ENCODE data around the gene MSLN. TPM values are rescaled to one million over a fixed set of nuclear protein-coding genes. Genes with fewer than 3 reads are reported as not detected.

MSLN gene
- total and polyA plus RNA-seq, 9 of the 15 experiments (the other 6 are each of a cell fraction or from before 2014, with no cell fraction given): not detected

DNA sequence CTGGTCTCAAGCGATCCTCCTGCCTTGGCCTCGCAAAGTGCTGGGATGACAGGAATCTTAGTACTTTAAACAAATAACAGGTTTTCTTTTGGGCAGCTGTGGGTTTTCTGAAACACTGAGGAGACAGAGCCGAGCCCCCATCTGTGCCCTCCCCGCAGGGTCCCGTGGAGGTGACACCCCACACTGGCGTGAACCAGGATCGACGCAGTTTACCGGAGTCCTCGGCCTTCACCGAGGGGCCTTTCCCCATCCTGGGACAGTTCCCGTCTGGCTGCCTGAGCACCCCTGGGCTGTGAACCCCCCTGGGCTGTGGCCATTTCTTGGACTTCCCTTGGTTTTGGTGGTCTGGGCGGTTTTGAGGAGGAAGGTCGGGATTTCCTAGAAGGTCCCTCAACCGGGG is 55.3 kb downstream of the MSLN start (continued):
- TF ChIP-seq CCAR2 (IDR thresholded peaks at IDR 0.05; ENCODE audit: low read depth, low read length): no peak
- no peak for TF ChIP-seq PHF21A (IDR thresholded peaks at IDR 0.05; ENCODE audit: borderline replicate concordance, low read depth)

DNA sequence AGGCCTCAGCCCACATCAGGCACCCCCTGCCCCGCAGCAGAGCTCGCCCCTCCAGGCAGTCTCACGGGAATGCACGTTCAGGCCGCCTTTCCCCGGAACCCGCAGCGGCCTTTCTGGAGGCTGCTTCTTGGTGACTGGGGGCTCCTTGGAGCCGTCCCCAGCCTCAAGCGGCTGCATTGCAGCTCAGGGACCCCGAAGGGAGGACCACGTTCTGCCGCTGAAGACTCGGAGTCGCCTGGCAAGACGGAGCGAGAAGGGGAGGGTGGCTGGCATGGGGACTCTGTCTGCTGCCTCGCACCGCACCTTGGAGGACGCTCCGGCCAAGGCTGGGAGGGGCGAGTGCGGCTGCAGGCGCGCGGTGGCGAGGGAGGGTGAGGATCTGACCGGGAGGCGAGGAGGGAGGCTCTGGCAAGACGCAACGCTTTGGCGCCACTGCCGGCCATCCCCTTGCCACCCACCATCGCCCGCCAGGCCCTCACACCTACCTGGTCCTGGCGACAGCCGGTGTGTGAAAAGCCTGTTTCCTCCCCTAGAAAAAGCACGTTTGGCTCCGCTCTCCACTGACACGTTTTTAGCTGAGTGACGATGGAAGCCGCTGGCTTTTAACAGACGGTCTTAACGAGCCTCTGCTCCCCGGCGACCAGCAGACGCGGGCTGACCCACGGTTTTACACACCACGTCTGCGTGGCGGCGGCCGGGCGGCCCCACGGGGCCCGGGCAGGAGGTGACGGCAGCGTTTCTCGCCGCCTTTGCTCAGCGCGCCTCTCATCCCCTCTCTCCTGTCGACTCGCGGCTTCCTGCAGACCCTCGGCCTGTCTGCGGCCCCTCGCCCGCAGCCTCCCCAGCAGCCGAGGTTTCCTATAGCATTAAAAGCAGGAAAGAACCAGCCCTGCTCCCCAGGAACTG is 56.7 kb downstream of the MSLN start:
- Histone ChIP-seq H3K4me1 (replicated peaks in 1 of 2; ENCODE audit: control insufficient read depth in 2 of 2, insufficient read depth in 2 of 2, low read length in 2 of 2) (peaks cover 0 to 35% of the 10 kb centered on the region in 2 experiments; a peak in 2 of 5 replicates), H3K27ac (ENCODE audit: extremely low read depth, low read depth, low read length) (no peak overlapping the region), H3K4me3 (no peak overlapping the region), H3K79me2 (ENCODE audit: control insufficient read depth, insufficient read depth, low read length) (no peaks in the 10 kb centered on the region), H3K36me3 (ENCODE audit: control insufficient read depth, insufficient read depth, low read length) (no peaks in the 10 kb centered on the region), H2AFZ (ENCODE audit: low read depth, low read length) (no peak overlapping the region), H4K20me1 (replicated peaks; ENCODE audit: control insufficient read depth, insufficient read depth, low read length) (no peaks in the 10 kb centered on the region), H3K9me3 (replicated peaks; ENCODE audit: control insufficient read depth, insufficient read depth, low read depth, low read length) (no peaks in the 10 kb centered on the region; the same call in 1 of the 2 replicates), H3K9me1 (ENCODE audit: control insufficient read depth, insufficient read depth, low read length) (no peaks in the 10 kb centered on the region), H3K4me2 (ENCODE audit: insufficient read depth, low read length) (no peak overlapping the region), H3K9ac (ENCODE audit: insufficient read depth in 1 of 2, low read depth in 2 of 2, low read length in 2 of 2) (peak overlapping the region in 1 of 2 experiments; percentile 52; a peak in 1 of 4 replicates), H3K27me3 (ENCODE audit: control insufficient read depth in 2 of 2, insufficient read depth in 2 of 2, low read length in 2 of 2) (peaks cover 40 to 90% of the 10 kb centered on the region in 2 experiments)
- FAIRE-seq: no peak
- CTCF ChIA-PET (ENCODE audit: low intra/inter-chr PET ratio): no interaction called here
- no TSS peak for BruUV-seq (replicated peaks)
- 8% methylated on average over 68 of the region's 71 CpGs for WGBS (ENCODE audit: insufficient coverage, low coverage, missing lambda C conversion rate)
- no peak for DNase-seq (ENCODE audit: extremely low read depth in 1 of 4, low spot score in 3 of 4)
- POLR2A ChIA-PET: interaction anchor here (0.7 kb wide), 1 partner anchor 120 kb away, joined by 4 read pairs; no protein-coding TSS in a partner anchor
- intact Hi-C loops (cut with micrococcal nuclease): no loop called here
- in situ Hi-C loops (cut with MboI): no loop called here
- TF ChIP-seq ZNF146 (CRISPR knock-in tag; IDR thresholded peaks at IDR 0.05; ENCODE audit: unreplicated experiment) (no peak), ZNF77 (CRISPR knock-in tag; IDR thresholded peaks at IDR 0.05) (no peak), KDM1A (IDR thresholded peaks at IDR 0.05) (no peak), HDAC3 (IDR thresholded peaks at IDR 0.05; ENCODE audit: borderline replicate concordance, partially characterized antibody) (no peak), POLR2G (IDR thresholded peaks at IDR 0.05; ENCODE audit: low read depth, low read length) (peak; percentile 33; the same call in 1 of the 2 replicates), SRF (CRISPR knock-in tag; IDR thresholded peaks at IDR 0.05) (no peak)
- TF ChIP-seq, protein P1, sequence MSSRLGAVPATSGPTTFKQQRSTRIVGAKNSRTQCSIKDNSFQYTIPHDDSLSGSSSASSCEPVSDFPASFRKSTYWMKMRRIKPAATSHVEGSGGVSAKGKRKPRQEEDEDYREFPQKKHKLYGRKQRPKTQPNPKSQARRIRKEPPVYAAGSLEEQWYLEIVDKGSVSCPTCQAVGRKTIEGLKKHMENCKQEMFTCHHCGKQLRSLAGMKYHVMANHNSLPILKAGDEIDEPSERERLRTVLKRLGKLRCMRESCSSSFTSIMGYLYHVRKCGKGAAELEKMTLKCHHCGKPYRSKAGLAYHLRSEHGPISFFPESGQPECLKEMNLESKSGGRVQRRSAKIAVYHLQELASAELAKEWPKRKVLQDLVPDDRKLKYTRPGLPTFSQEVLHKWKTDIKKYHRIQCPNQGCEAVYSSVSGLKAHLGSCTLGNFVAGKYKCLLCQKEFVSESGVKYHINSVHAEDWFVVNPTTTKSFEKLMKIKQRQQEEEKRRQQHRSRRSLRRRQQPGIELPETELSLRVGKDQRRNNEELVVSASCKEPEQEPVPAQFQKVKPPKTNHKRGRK (tag; IDR thresholded peaks at IDR 0.05): no peak
- TF ChIP-seq, protein P2, sequence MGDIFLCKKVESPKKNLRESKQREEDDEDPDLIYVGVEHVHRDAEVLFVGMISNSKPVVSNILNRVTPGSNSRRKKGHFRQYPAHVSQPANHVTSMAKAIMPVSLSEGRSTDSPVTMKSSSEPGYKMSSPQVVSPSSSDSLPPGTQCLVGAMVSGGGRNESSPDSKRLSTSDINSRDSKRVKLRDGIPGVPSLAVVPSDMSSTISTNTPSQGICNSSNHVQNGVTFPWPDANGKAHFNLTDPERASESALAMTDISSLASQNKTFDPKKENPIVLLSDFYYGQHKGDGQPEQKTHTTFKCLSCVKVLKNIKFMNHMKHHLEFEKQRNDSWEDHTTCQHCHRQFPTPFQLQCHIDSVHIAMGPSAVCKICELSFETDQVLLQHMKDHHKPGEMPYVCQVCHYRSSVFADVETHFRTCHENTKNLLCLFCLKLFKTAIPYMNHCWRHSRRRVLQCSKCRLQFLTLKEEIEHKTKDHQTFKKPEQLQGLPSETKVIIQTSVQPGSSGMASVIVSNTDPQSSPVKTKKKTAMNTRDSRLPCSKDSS (IDR thresholded peaks at IDR 0.05; ENCODE audit: low read depth, partially characterized antibody): no peak
- ATAC-seq: no peak
